A673 (cell line): ENCODE data around the gene ZBTB44. TPM values are rescaled to one million over a fixed set of nuclear protein-coding genes. Genes with fewer than 3 reads are reported as not detected.

Source experiments
- BruUV-seq: library from RNA; stranded (reverse); fragments of 400-500 nt; replicated peaks from 2 replicates; lab custom pipeline; 2021; lab: Mats Ljungman, UMichigan
- CTCF ChIA-PET: fragments of 300-600 bp; sonication (Branson Sonifier 250); formaldehyde crosslinking; loops from one replicate; lab custom pipeline; 2022; ENCODE audit warnings: antibody characterized with exemption; lab: Charles Lee
- POLR2A ChIA-PET: fragments of 300-600 bp; sonication (Branson Sonifier 250); formaldehyde crosslinking; loops from one replicate; lab custom pipeline; 2022; ENCODE audit warnings: antibody characterized with exemption; ENCODE audit not compliant: low non-redundant PET; lab: Charles Lee
- DNase-seq: peaks from one replicate; pipeline ENCODE4 v3.0.0-alpha.2; 2015; ENCODE audit warnings: low spot score
- H3K27ac ChIP-seq: fragments of 200-600 bp; sonication (generic); 2 replicates; pipeline ENCODE4 v1.5.1; 2016; ENCODE audit warnings: mixed run types, low read depth, mild to moderate bottlenecking, mixed read lengths, antibody characterized with exemption, low read length; ENCODE audit not compliant: poor library complexity, severe bottlenecking
- H3K27me3 ChIP-seq: fragments of 200-600 bp; sonication (generic); replicated peaks from 2 replicates; pipeline ENCODE4 v1.6.1; 2017; ENCODE audit warnings: mixed run types, low read depth, mild to moderate bottlenecking, mixed read lengths, antibody characterized with exemption, low read length; ENCODE audit not compliant: insufficient read depth, poor library complexity
- H3K36me3 ChIP-seq: fragments of 200-600 bp; sonication (generic); 2 replicates; pipeline ENCODE4 v1.6.1; 2016; ENCODE audit warnings: mixed run types, mild to moderate bottlenecking, mixed read lengths, antibody characterized with exemption, low read length; ENCODE audit not compliant: insufficient read depth, poor library complexity, severe bottlenecking
- H3K4me1 ChIP-seq: fragments of 200-600 bp; sonication (generic); 2 replicates; pipeline ENCODE4 v1.6.1; 2017; ENCODE audit warnings: mixed run types, mild to moderate bottlenecking, mixed read lengths, antibody characterized with exemption, low read length; ENCODE audit not compliant: insufficient read depth, poor library complexity, severe bottlenecking
- H3K4me3 ChIP-seq: fragments of 200-600 bp; sonication (generic); 2 replicates; pipeline ENCODE4 v1.5.1; 2016; ENCODE audit warnings: low read depth, mixed run types, mild to moderate bottlenecking, mixed read lengths, low read length; ENCODE audit not compliant: poor library complexity, severe bottlenecking
- H3K9me3 ChIP-seq: fragments of 200-600 bp; sonication (generic); 2 replicates; pipeline ENCODE4 v1.6.1; 2016; ENCODE audit warnings: mixed run types, low read depth, mild to moderate bottlenecking, mixed read lengths, antibody characterized with exemption, low read length; ENCODE audit not compliant: poor library complexity, severe bottlenecking
- CTCF ChIP-seq: fragments of 300-800, 200-600 bp; sonication (generic); conservative IDR thresholded peaks from 2 replicates; pipeline ENCODE4 v1.5.1; 2017; ENCODE audit warnings: low read depth, mild to moderate bottlenecking, antibody characterized with exemption, low read length, moderate library complexity, mixed read lengths
- EZH2 ChIP-seq: fragments of 200-600 bp; sonication (generic); IDR thresholded peaks from 2 replicates; pipeline ENCODE4 v1.6.1; 2017; ENCODE audit warnings: borderline replicate concordance, low read depth, mild to moderate bottlenecking, mixed read lengths, antibody characterized with exemption, low read length; ENCODE audit not compliant: poor library complexity, severe bottlenecking
- intact Hi-C: fragments of 100-400 bp; cut with micrococcal nuclease; formaldehyde crosslinking; loops from one replicate; pipeline ENCODE4 v1.10.0; 2022; ENCODE audit not compliant: unreplicated experiment
- total RNA-seq: library from RNA; stranded (reverse); gene quantifications from 2 replicates; pipeline ENCODE4 v1.2.3, GENCODE V29; 2021

ZBTB44 gene
- total RNA-seq, 1 experiment from 2014 or later = 37.0 TPM

- Histone ChIP-seq H3K4me1 (peaks cover 16% of the 10 kb centered on the region), H3K27ac (no peak overlapping the region), H3K4me3 (no peak overlapping the region), H3K9me3 (no peaks in the 10 kb centered on the region), H3K36me3 (no peaks in the 10 kb centered on the region), H3K27me3 (no peaks in the 10 kb centered on the region)
- ChIA-PET POLR2A (no interaction called here), CTCF (no interaction called here)
- BruUV-seq = no TSS peak
- DNase-seq = no peak
- intact Hi-C loops = no loop called here
- TF ChIP-seq EZH2 = no peak
- TF ChIP-seq CTCF = 0 out of 2 replicates have a peak, but pooled peaks have one; percentile 12
Observed at GRCh38 chr11:130189492-130190210, 125.1 kb downstream of the ZBTB44 start.

GRCh38 chr11:130188585-130189347 is 126.0 kb downstream of the ZBTB44 start:
- DNase-seq = no peak
- H3K27me3 ChIP-seq = no peaks in the 10 kb centered on the region
- CTCF ChIA-PET = no interaction called here
- peaks cover 16% of the 10 kb centered on the region for H3K4me1 ChIP-seq
- no peaks in the 10 kb centered on the region for H3K9me3 ChIP-seq
- H3K27ac ChIP-seq = no peak overlapping the region
- no peak overlapping the region for H3K4me3 ChIP-seq
- POLR2A ChIA-PET = no interaction called here
- intact Hi-C loops = no loop called here
- no TSS peak for BruUV-seq
- TF ChIP-seq CTCF (no peak), EZH2 (no peak)
- H3K36me3 ChIP-seq = no peaks in the 10 kb centered on the region

GRCh38 chr11:130188047-130188446 is 126.7 kb downstream of the ZBTB44 start:
- Histone ChIP-seq H3K36me3 (no peaks in the 10 kb centered on the region), H3K27ac (no peak overlapping the region), H3K27me3 (no peaks in the 10 kb centered on the region), H3K4me1 (peaks cover 16% of the 10 kb centered on the region), H3K4me3 (no peak overlapping the region), H3K9me3 (no peaks in the 10 kb centered on the region)
- BruUV-seq = no TSS peak
- DNase-seq = no peak
- no peak for TF ChIP-seq CTCF
- no peak for TF ChIP-seq EZH2
- CTCF ChIA-PET = no interaction called here
- POLR2A ChIA-PET = no interaction called here
- intact Hi-C loops = no loop called here
